Measurements from ENCODE around the gene PDGFRB. TPM values are rescaled to one million over a fixed set of nuclear protein-coding genes. Genes with fewer than 3 reads are reported as not detected.

PDGFRB gene
- total and polyA plus RNA-seq, 9 of the 15 experiments (the other 6 are each of a cell fraction or from before 2014, with no cell fraction given): 0.01 to 1.5 (median 0.09) TPM; not detected in 3

DNA sequence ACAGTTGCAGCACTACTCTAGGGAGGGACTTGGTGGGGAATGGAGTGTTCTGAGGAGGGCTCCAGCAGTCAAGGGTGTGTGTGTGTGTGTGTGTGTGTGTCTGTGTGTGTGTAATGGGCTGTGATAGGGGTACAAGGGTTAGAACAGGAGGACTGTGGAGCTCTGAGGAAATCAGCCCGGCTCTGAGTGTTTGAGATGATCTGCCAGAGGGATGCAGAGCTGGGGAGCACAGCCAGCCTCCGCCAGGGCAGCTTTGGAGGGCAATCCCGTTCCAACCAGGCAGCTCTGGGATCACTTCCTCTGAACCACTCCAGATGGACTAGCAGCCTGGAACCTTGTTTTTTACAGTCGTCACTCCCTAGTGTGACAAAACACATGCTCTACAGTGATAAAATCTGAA, 31.3 kb upstream of the PDGFRB start:
- intact Hi-C loops (cut with micrococcal nuclease) (no loop called here), in situ Hi-C loops (cut with MboI) (no loop called here)
- H3K79me2 ChIP-seq (ENCODE audit: control insufficient read depth, insufficient read depth, low read length): no peaks in the 10 kb centered on the region
- no peaks in the 10 kb centered on the region for H3K9me1 ChIP-seq (ENCODE audit: control insufficient read depth, insufficient read depth, low read length)
- no peak overlapping the region for H2AFZ ChIP-seq (ENCODE audit: low read depth, low read length)
- H3K27me3 ChIP-seq (ENCODE audit: control insufficient read depth in 2 of 2, insufficient read depth in 2 of 2, low read length in 2 of 2): peaks cover 33 to 83% of the 10 kb centered on the region in 2 experiments
- FAIRE-seq (no peak), ATAC-seq (no peak), DNase-seq (ENCODE audit: extremely low read depth in 1 of 4, low spot score in 3 of 4) (no peak)
- peaks cover 0 to 11% of the 10 kb centered on the region in 2 experiments; a peak in 1 of 5 replicates for H3K4me1 ChIP-seq (replicated peaks in 1 of 2; ENCODE audit: control insufficient read depth in 2 of 2, insufficient read depth in 2 of 2, low read length in 2 of 2)
- BruUV-seq (replicated peaks): no TSS peak
- H3K9me3 ChIP-seq (replicated peaks; ENCODE audit: control insufficient read depth, insufficient read depth, low read depth, low read length): no peaks in the 10 kb centered on the region
- no peaks in the 10 kb centered on the region for H3K36me3 ChIP-seq (ENCODE audit: control insufficient read depth, insufficient read depth, low read length)
- TF ChIP-seq ZBTB1 (CRISPR knock-in tag; IDR thresholded peaks at IDR 0.05; ENCODE audit: borderline replicate concordance, low read depth): no peak
- no peak for TF ChIP-seq ZBTB9 (CRISPR knock-in tag; IDR thresholded peaks at IDR 0.05)
- no peak for TF ChIP-seq TSC22D4 (tag; IDR thresholded peaks at IDR 0.05)
- TF ChIP-seq ZFP30 (CRISPR knock-in tag; IDR thresholded peaks at IDR 0.05; ENCODE audit: borderline replicate concordance): no peak
- no peak for TF ChIP-seq ZNF184 (CRISPR knock-in tag; IDR thresholded peaks at IDR 0.05)
- no peak for TF ChIP-seq SAFB2 (IDR thresholded peaks at IDR 0.05; ENCODE audit: borderline replicate concordance, low read depth, low read length, severe bottlenecking)
- TF ChIP-seq SIX5 (IDR thresholded peaks at IDR 0.05; ENCODE audit: borderline replicate concordance in 1 of 2, insufficient read depth in 1 of 2, low read depth in 1 of 2, low read length in 2 of 2): no peak
- TF ChIP-seq MCM2 (IDR thresholded peaks at IDR 0.05; ENCODE audit: low read depth): no peak
- TF ChIP-seq MCM3 (IDR thresholded peaks at IDR 0.05): no peak
- TF ChIP-seq ILK (tag; IDR thresholded peaks at IDR 0.05; ENCODE audit: borderline replicate concordance, low read depth): no peak
- no peak for TF ChIP-seq SLC30A9 (CRISPR knock-in tag; IDR thresholded peaks at IDR 0.05)
- TF ChIP-seq TBL1XR1 (IDR thresholded peaks at IDR 0.05; ENCODE audit: low read length in 2 of 2): no peak
- TF ChIP-seq RBFOX2 (IDR thresholded peaks at IDR 0.05; ENCODE audit: low read depth, low read length): no peak
- no peak for TF ChIP-seq HMG20A (CRISPR knock-in tag; conservative IDR thresholded peaks at IDR 0.05)
- TF ChIP-seq TEAD1 (CRISPR knock-in tag; IDR thresholded peaks at IDR 0.05): no peak
- TF ChIP-seq MNT (conservative IDR thresholded peaks at IDR 0.05): no peak
- no peak for TF ChIP-seq SMAD2 (IDR thresholded peaks at IDR 0.05; ENCODE audit: low read depth, low read length)
- TF ChIP-seq SRSF3 (IDR thresholded peaks at IDR 0.05; ENCODE audit: insufficient read depth, low read length): no peak
- no peak for TF ChIP-seq GATAD2A (IDR thresholded peaks at IDR 0.05)
- TF ChIP-seq NRF1 (conservative IDR thresholded peaks at IDR 0.05 in 1 of 2, IDR thresholded peaks at IDR 0.05 in 1 of 2): no peak
- H3K4me3 ChIP-seq: no peak overlapping the region
- H4K20me1 ChIP-seq (replicated peaks; ENCODE audit: control insufficient read depth, insufficient read depth, low read length): 0 out of 2 replicates have a peak, but pooled peaks cover 7% of the 10 kb centered on the region
- POLR2A ChIA-PET: interaction anchor here (0.6 kb wide), 1 partner anchor 96 kb away, joined by 4 read pairs; no protein-coding TSS in a partner anchor
- H3K4me2 ChIP-seq (ENCODE audit: insufficient read depth, low read length): no peak overlapping the region
- CTCF ChIA-PET (ENCODE audit: low intra/inter-chr PET ratio): no interaction called here
- no peak overlapping the region for H3K9ac ChIP-seq (ENCODE audit: insufficient read depth in 1 of 2, low read depth in 2 of 2, low read length in 2 of 2)
- WGBS (ENCODE audit: insufficient coverage, low coverage, missing lambda C conversion rate): 3% methylated on average over 4 of the region's 4 CpGs
- no peak overlapping the region for H3K27ac ChIP-seq (ENCODE audit: extremely low read depth, low read depth, low read length)
